GM12801 (cell line): ENCODE results near the gene PREX1.

Experiments used
- TF ChIP-seq, protein P1 (sequence below): IDR thresholded peaks from one replicate; pipeline ENCODE4 v1.5.1; 2011; ENCODE audit warnings: control low read depth; ENCODE audit not compliant: insufficient read length; ENCODE audit errors: extremely low read depth

Gene PREX1

DNA sequence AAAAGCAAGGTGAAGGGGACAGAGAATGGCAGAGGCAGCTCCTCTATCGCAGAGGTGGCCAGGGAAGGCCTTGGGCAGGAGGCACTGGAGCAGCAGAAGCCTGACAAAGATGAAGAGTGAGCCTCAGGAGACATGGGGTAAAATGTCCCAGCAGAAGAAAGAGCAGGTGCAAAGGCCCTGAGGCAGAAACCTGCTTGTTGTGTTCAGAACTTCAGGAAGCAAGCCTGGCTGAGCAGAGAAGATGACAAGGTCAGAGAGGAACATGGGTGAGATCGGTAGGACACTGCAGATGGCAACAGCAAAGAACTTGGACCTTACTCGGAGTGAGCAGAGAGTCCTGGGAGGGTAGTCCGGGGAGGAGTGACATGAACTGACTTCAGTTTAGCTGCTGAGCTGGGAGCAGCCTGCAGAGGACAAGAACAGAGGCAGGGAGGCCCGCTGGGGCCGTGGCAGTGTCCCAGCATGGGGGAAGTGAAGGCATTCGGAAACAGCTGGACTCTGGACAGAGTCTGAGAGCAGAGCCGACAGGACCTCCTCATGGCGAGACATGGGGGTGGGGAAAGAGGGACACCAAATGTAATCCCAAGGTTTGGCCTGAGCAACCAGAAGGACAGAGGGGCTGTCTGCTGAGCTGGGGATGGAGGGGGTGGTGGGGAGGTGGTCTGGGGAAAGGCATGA lies 106.3 kb downstream of the PREX1 start:
- TF ChIP-seq, protein P1, sequence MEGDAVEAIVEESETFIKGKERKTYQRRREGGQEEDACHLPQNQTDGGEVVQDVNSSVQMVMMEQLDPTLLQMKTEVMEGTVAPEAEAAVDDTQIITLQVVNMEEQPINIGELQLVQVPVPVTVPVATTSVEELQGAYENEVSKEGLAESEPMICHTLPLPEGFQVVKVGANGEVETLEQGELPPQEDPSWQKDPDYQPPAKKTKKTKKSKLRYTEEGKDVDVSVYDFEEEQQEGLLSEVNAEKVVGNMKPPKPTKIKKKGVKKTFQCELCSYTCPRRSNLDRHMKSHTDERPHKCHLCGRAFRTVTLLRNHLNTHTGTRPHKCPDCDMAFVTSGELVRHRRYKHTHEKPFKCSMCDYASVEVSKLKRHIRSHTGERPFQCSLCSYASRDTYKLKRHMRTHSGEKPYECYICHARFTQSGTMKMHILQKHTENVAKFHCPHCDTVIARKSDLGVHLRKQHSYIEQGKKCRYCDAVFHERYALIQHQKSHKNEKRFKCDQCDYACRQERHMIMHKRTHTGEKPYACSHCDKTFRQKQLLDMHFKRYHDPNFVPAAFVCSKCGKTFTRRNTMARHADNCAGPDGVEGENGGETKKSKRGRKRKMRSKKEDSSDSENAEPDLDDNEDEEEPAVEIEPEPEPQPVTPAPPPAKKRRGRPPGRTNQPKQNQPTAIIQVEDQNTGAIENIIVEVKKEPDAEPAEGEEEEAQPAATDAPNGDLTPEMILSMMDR, result no peak

DNA sequence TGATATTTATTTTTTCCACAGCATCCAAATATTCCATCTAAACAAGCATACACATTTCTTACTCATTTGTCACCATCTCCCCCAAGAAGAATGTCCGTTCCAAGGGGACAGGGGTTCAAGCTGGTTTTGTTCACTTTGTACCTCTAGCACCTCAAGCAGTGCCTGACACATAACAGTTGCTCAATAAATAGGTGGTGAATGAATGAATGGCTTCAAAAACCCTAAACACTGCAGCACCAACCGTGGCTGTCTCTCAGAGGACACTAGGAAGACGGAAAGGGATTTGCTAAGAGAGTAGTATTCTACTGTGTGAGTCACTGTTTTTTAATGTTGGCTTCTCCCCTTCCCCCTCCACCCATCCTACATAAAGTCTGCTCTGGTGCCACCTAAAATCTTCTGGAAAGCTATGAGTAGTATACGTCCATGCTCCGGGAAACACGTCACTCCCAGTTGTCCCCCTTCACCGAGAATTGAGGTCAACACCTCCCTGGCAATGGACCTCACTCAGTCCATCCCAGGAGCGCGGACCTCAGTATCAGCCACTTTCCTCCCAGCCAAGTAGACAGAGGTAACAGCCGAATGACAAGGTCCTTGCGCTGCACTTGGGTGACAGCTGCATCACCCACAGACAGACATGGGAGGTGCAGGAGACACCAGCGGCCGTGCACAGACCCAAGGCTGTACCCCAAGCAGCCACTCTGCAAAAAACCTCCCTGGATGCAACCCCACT lies 107.4 kb downstream of the PREX1 start:
- TF ChIP-seq, protein P1, result no peak

DNA sequence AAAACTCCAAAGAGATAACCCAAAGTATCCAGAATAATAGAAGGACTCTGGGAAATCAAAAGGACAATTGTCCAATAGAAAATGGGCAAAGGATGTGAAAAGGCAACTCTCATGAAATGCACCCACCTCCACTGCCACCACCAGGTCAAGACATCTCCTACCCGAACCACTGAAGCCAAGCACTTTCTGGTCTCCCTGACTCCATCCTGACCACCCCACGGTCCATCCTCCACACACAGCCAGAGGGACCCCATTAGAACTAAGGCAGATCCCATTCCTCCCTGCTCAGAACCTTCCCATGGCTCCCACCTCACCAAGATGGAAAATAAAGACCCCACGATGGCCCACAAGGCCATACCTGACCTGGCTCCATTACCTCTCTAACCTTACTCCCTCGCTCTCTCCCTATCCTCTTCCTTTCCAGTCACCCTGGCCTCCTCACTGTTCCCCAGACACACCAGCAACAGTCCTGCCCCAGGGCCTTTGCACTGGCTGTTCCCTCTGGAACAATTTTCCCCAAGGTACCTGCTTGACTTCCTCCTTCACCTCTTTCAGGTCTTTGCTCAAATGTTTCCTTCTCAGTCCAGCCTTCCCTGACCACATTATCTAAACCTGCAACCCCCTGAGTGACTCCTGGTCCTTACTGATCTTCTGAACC lies 108.1 kb downstream of the PREX1 start:
- TF ChIP-seq, protein P1, result no peak

DNA sequence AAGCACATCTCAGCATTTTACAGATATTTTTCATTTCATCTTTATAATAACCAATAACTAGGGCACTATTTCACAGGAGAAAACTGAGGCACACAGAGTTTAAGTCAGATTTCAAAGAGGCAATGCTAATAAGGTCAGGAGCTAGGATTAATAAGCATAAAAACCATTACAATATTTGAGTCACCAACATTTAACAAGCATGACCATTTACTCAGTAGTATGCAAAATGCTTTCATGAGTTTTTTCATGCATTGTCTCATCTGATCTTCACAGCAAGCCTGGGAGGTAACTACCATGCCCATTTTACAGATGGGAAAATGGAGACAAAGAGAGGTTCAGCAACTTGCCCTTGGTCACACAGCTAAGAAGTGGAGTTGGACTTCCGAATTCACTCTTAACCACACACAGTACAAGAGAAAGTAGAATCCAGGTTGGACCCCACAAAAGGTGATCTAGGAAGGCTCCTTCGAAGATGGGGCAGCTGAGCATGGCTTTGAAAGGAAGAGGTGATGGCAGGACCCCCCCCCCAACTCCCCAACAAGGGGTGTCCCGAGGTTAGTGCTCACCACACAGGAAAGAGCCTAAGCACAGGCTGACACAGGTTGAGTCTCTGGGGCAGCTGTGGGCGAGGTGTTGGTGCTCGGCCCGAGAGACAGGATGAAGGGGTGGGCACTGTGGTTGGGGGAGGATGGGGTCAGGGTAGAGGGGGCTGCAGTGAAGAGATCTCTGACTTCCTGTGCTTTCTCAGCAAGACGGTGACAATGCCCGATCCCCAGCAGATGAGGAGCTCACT lies 108.8 kb downstream of the PREX1 start:
- TF ChIP-seq, protein P1, result no peak

DNA sequence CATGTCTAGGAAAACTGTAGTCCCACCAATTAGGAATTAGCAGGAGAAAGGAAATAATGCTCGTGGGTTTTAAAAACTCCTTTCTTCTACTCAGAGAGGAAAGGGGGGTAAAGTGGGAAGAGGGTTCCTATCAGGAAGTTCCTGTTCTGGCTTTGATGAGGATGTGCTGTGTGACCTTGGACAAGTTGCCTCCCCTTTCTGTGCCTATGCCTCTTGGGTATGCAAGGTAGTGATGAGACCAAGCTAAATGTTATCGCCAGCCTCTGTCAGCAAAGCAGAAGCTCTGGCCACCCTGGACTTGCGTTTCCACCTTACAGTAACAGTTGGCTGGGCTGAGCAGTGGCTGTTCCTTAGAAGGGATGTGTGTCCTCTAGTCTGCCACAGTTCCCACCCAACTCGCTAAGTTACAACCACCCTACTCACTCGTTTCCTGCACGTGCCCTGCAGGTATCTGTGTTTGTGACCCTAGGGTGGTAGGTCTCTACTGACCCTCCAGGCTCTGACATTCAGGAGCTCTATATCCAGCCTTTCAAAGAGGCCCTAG lies 110.0 kb downstream of the PREX1 start:
- TF ChIP-seq, protein P1, result no peak

DNA sequence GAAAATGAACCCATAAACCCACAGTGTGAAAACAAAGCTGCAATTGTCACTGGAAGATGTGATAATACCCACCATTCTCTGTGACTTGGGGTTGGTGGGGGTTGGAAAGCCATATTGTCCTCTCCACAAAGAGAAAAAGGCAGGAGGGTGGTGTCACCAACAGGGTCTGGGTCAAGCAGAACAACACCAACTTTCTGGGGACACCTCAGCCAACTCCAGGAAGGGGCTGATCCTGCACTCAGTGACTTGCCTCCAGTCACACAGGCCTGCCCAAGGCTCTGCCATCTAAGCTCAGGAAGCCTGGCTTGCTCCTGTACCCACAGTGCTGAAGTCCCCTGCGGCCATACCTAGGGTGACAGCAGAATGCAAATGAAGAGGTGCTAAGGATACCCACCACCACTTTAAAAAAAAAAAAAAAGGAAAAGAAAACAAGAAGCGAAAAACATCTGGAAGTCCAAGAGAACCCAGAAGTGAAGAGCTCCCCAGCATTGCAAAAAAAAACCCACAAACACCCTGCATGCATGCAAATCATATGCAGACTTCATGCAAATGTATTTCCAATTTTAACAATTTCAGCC lies 110.6 kb downstream of the PREX1 start:
- TF ChIP-seq, protein P1, result no peak
